ENCODE measurements around the gene GUCD1.

The GUCD1 gene

GRCh38 chr22:24492391-24492790 lies 62.5 kb downstream of the GUCD1 start:
- Histone ChIP-seq H3K4me3 (ENCODE audit: low read depth, low read length) (no peak overlapping the region), H2AFZ (ENCODE audit: low read length, unreplicated experiment) (no peak overlapping the region), H3K79me2 (ENCODE audit: control insufficient read depth, insufficient read depth, low read length, unreplicated experiment) (no peaks in the 10 kb centered on the region), H3K4me1 (ENCODE audit: control insufficient read depth, insufficient read depth, low read length, unreplicated experiment) (peaks cover 2% of the 10 kb centered on the region), H3K27me3 (ENCODE audit: insufficient read depth, low read length) (peaks cover 14% of the 10 kb centered on the region; the same call in 1 of the 2 replicates), H3K27ac (ENCODE audit: low read depth, low read length) (no peak overlapping the region), H3K36me3 (ENCODE audit: insufficient read depth, low read length) (no peaks in the 10 kb centered on the region)
